ENCODE measurements around the gene CNR2.

DNA sequence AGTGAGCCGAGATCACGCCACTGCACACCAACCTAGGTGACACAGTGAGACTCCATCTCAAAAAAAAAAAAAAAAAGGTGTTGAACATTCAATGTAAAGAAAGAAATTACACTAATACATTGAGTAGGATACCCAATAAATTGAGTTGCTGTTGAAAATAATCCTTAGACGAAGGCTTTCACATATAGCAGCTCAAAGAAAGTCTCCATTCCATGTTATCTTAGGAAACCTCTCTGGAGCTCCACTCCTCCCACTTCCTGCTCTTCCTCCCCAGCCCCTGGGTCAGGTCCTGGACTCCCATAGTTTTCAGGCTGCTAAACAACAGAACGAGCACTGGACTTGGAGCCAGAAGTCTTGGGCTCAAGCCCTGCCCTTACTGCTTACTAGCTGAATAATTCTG lies 15.6 kb upstream of the CNR2 start:
- TF ChIP-seq, protein P1, sequence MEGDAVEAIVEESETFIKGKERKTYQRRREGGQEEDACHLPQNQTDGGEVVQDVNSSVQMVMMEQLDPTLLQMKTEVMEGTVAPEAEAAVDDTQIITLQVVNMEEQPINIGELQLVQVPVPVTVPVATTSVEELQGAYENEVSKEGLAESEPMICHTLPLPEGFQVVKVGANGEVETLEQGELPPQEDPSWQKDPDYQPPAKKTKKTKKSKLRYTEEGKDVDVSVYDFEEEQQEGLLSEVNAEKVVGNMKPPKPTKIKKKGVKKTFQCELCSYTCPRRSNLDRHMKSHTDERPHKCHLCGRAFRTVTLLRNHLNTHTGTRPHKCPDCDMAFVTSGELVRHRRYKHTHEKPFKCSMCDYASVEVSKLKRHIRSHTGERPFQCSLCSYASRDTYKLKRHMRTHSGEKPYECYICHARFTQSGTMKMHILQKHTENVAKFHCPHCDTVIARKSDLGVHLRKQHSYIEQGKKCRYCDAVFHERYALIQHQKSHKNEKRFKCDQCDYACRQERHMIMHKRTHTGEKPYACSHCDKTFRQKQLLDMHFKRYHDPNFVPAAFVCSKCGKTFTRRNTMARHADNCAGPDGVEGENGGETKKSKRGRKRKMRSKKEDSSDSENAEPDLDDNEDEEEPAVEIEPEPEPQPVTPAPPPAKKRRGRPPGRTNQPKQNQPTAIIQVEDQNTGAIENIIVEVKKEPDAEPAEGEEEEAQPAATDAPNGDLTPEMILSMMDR (IDR thresholded peaks at IDR 0.05) = no peak
- TF ChIP-seq EP300 (IDR thresholded peaks at IDR 0.05; ENCODE audit: low read depth) = no peak

Data from transverse colon (tissue), 3 donors.